LNCaP clone FGC (cell line): Measurements from ENCODE around the gene EXT2.

Experiments
- DNase-seq: peaks from one replicate; pipeline ENCODE4 v3.0.0-alpha.2; 2011; ENCODE audit warnings: low read depth
- H3K4me3 ChIP-seq: 2 replicates; pipeline ENCODE4 v1.5.1; 2011; ENCODE audit warnings: mild to moderate bottlenecking, low read depth, low read length, control low read depth
- TF ChIP-seq, protein P1 (sequence below): IDR thresholded peaks from 2 replicates; pipeline ENCODE4 v1.5.1; 2012; ENCODE audit warnings: mild to moderate bottlenecking; ENCODE audit not compliant: control insufficient read depth, insufficient read depth; ENCODE audit errors: extremely low read depth

Gene EXT2

DNA sequence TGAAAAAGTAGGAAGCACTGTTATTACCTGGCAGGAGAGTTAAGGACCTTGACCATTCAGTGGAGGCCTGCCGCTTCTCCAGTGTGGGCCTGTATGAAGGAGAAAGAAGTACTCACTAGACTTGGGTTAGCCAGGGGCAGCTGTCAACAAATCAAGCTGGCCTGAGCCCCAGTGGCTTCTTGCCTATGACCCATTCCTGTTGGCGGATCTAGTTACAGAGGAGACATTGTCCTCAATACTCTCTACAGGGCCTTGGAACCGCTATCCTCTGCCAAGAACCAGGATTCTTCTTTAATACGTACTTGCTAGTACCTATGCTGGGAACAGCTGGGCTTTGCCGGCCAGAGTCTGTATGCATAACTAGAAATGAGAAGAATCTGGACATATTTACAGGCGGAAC is 146.4 kb downstream of the EXT2 start:
- DNase-seq: no peak
- TF ChIP-seq, protein P1, sequence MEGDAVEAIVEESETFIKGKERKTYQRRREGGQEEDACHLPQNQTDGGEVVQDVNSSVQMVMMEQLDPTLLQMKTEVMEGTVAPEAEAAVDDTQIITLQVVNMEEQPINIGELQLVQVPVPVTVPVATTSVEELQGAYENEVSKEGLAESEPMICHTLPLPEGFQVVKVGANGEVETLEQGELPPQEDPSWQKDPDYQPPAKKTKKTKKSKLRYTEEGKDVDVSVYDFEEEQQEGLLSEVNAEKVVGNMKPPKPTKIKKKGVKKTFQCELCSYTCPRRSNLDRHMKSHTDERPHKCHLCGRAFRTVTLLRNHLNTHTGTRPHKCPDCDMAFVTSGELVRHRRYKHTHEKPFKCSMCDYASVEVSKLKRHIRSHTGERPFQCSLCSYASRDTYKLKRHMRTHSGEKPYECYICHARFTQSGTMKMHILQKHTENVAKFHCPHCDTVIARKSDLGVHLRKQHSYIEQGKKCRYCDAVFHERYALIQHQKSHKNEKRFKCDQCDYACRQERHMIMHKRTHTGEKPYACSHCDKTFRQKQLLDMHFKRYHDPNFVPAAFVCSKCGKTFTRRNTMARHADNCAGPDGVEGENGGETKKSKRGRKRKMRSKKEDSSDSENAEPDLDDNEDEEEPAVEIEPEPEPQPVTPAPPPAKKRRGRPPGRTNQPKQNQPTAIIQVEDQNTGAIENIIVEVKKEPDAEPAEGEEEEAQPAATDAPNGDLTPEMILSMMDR: no peak

DNA sequence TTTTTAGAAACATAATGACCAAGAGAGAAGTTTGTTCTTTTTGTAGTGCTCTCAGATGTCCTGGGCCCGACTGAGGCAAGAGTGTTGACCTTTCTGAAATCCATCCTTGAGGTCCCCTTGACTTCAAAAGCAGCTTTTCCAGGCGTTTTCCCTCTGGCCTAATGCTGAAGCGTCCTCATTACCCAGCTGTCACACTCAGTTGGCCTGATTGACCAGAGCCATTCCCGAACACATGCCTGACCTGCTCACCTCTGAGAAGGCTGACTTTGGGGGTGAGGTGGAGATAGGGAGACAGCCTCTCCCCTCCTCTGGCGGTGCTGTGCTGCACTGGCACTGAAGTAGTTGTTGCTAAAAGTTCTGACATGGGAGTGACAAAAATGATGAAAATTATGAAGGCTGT is 147.6 kb downstream of the EXT2 start:
- no peak for DNase-seq
- no peak overlapping the region for H3K4me3 ChIP-seq
- TF ChIP-seq, protein P1: no peak

More for the DNA sequence above, 146.4 kb downstream of the EXT2 start:
- no peak overlapping the region for H3K4me3 ChIP-seq

DNA sequence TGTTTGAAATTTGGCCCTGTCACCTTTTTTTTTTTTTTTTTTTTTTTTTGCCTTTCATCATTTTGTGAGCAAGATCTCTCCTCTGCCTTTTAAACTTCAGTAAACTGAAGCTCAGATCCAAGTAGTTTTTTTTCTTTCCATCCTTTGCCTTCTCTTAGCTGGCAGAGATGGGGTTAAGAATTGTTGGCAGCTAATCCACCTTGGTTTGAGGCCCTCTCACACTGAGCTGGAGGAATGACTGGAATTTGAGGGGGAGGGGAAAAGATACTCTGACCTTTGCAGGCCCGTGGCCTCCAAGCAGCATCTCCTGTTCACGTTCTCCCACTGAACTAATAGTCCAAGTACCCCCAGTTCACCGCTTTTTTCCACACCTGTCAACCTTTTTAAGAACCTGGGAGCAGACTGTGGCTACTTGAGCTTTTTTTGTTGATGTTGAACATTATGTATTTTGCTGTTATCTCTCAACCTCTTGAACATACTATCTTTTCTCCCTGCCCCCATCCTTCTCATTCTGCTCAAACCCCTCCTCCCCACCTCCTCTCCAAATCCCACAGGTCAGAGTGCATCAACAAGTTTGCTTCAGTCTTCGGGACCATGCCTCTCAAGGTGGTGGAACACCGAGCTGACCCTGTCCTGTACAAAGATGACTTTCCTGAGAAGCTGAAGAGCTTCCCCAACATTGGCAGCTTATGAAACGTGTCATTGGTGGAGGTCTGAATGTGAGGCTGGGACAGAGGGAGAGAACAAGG is 148.3 kb downstream of the EXT2 start:
- TF ChIP-seq, protein P1: no peak
- H3K4me3 ChIP-seq: no peak overlapping the region
- no peak for DNase-seq

DNA sequence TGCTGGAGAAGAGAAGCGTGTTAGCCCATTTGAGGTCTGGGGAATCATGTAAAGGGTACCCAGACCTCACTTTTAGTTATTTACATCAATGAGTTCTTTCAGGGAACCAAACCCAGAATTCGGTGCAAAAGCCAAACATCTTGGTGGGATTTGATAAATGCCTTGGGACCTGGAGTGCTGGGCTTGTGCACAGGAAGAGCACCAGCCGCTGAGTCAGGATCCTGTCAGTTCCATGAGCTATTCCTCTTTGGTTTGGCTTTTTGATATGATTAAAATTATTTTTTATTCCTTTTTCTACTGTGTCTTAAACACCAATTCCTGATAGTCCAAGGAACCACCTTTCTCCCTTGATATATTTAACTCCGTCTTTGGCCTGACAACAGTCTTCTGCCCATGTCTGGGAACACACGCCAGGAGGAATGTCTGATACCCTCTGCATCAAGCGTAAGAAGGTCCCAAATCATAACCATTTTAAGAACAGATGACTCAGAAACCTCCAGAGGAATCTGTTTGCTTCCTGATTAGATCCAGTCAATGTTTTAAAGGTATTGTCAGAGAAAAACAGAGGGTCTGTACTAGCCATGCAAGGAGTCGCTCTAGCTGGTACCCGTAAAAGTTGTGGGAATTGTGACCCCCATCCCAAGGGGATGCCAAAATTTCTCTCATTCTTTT is 149.3 kb downstream of the EXT2 start:
- no peak for DNase-seq
- H3K4me3 ChIP-seq: no peak overlapping the region
- TF ChIP-seq, protein P1: no peak

DNA sequence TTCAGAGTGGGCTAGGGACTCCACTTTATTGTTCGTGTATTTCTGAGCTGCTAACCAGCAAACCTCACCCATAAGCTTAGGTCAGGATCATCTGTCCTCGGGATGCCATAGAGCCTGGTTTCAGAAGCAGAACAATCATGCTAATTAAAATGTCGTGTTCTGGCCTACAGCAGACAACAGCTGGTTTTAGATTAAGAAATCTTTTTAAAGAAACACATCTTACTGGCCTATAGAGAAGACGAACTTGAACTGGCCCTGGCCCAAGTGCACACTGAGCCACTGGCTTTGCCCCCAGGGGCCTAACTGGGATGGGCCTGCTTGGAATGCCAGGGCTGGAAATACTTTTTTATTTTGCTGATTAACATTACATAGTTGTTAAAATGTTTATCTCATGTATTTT is 151.2 kb downstream of the EXT2 start:
- TF ChIP-seq, protein P1: no peak
- DNase-seq: no peak

DNA sequence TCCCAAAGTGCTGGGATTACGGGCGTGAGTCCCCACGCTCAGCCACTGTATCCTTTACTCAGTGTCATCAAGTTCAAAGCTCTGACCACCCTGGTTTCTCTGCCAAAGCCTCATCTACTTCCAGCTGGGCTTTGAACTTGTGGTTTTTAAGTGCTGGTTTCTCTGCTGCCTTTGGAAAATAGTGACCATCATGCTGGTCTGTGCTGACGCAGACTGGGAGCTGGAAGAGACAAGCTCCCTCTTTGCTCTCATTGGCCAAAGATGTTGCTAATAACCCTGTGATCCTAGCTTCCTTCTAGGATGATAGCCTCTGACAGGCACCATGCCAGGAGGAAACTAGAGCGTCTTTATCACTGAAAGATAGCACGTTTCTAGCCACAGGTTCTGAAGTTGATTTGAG is 152.0 kb downstream of the EXT2 start:
- no peak for DNase-seq
- TF ChIP-seq, protein P1: no peak
- no peak overlapping the region for H3K4me3 ChIP-seq

More for the DNA sequence above, 151.2 kb downstream of the EXT2 start:
- H3K4me3 ChIP-seq: no peak overlapping the region
